Spinal cord (tissue), 10 donors: ENCODE data around the gene GAPDHS. TPM values are rescaled to one million over a fixed set of nuclear protein-coding genes. Genes with fewer than 3 reads are reported as not detected.
A peak's percentile ranks its signal among the peaks of the same experiment; 100 is the strongest.

Experiments
- DNase-seq, 6 donors: peaks; one replicate each; pipeline versions ENCODE4 v3.0.0 to v3.0.0-alpha.2; 2013 to 2015; ENCODE audit warnings: low spot score in 6 of 6, low read depth in 4 of 6
- H3K27ac ChIP-seq: one replicate; pipeline ENCODE4 v1.5.1; 2013; ENCODE audit warnings: low read depth, low read length, control low read depth
- H3K27me3 ChIP-seq: one replicate; pipeline ENCODE4 v1.6.1; 2013; ENCODE audit warnings: low read length; ENCODE audit not compliant: control insufficient read depth, insufficient read depth
- H3K36me3 ChIP-seq: one replicate; pipeline ENCODE4 v1.6.1; 2013; ENCODE audit warnings: low read length; ENCODE audit not compliant: control insufficient read depth, insufficient read depth
- H3K4me1 ChIP-seq: one replicate; pipeline ENCODE4 v1.6.1; 2013; ENCODE audit warnings: low read length; ENCODE audit not compliant: control insufficient read depth, insufficient read depth
- H3K4me3 ChIP-seq: one replicate; pipeline ENCODE4 v1.5.1; 2013; ENCODE audit warnings: low read depth, low read length, control low read depth
- H3K9me3 ChIP-seq: one replicate; pipeline ENCODE4 v1.6.1; 2013; ENCODE audit warnings: low read length; ENCODE audit not compliant: control insufficient read depth, insufficient read depth
- WGBS: methylation state at CpG from one replicate; pipeline ENCODE4 v1.1.5; 2013; ENCODE audit warnings: missing lambda C conversion rate; ENCODE audit not compliant: insufficient coverage; 5-methylcytosine and 5-hydroxymethylcytosine counted together
- polyA plus RNA-seq, 2 donors: library from polyadenylated mRNA; unstranded; fragments of 120-200 nt; gene quantifications; one replicate each; pipeline ENCODE4 v1.2.1, GENCODE V29; 2013; ENCODE audit not compliant: insufficient read length in 2 of 2
- total RNA-seq, 2 donors: library from RNA; depleted of rRNA in 1 of 2; stranded (reverse); fragments of 120-200 nt in 1 of 2; fragments of >200 nt in 1 of 2; gene quantifications; one replicate each; pipeline versions ENCODE4 v1.2.3 to v1.2.4, GENCODE V29; 2013 to 2014
- donor health status: healthy.

Gene GAPDHS
- total and polyA plus RNA-seq, 4 donors: 0.11 TPM; not detected in 3

- H3K27ac ChIP-seq: no peak overlapping the region
- DNase-seq: no peak
- H3K4me3 ChIP-seq: no peak overlapping the region
- H3K9me3 ChIP-seq: peaks cover 4% of the 10 kb centered on the region
- H3K36me3 ChIP-seq: no peaks in the 10 kb centered on the region
- WGBS: 87% methylated on average over 1 of the region's 1 CpG
- no peaks in the 10 kb centered on the region for H3K4me1 ChIP-seq
- H3K27me3 ChIP-seq: no peaks in the 10 kb centered on the region
These were observed 38.2 kb downstream of the GAPDHS start for GRCh38 chr19:35571406-35571965.

- Histone ChIP-seq H3K27me3 (no peaks in the 10 kb centered on the region), H3K4me1 (no peaks in the 10 kb centered on the region), H3K36me3 (no peaks in the 10 kb centered on the region), H3K9me3 (peaks cover 7% of the 10 kb centered on the region), H3K4me3 (no peak overlapping the region), H3K27ac (no peak overlapping the region)
- no peak for DNase-seq
- no CpG with 5 or more reads among the region's 1 CpG for WGBS
These were observed 44.7 kb downstream of the GAPDHS start for GRCh38 chr19:35577918-35578317.

GRCh38 chr19:35578707-35579106 lies 45.5 kb downstream of the GAPDHS start:
- H3K4me3 ChIP-seq: no peak overlapping the region
- H3K9me3 ChIP-seq: peaks cover 7% of the 10 kb centered on the region
- peak in 1 of 6 donors; percentile 32 for DNase-seq
- no peaks in the 10 kb centered on the region for H3K4me1 ChIP-seq
- H3K27ac ChIP-seq: no peak overlapping the region
- no peaks in the 10 kb centered on the region for H3K27me3 ChIP-seq
- no peaks in the 10 kb centered on the region for H3K36me3 ChIP-seq
- WGBS: 71% methylated on average over 6 of the region's 7 CpGs

GRCh38 chr19:35582760-35583159 lies 49.5 kb downstream of the GAPDHS start:
- no peak for DNase-seq
- no peaks in the 10 kb centered on the region for H3K9me3 ChIP-seq
- H3K36me3 ChIP-seq: no peaks in the 10 kb centered on the region
- H3K4me1 ChIP-seq: no peaks in the 10 kb centered on the region
- no peaks in the 10 kb centered on the region for H3K27me3 ChIP-seq
- WGBS: no CpG with 5 or more reads among the region's 1 CpG
- H3K4me3 ChIP-seq: no peak overlapping the region
- no peak overlapping the region for H3K27ac ChIP-seq

- Histone ChIP-seq H3K27ac (no peak within 1 kb of the TSS), H3K4me1 (no peaks in the 10 kb centered on the region), H3K27me3 (no peaks in the 10 kb centered on the region), H3K9me3 (no peaks in the 10 kb centered on the region), H3K36me3 (no peaks in the 10 kb centered on the region), H3K4me3 (no peak within 1 kb of the TSS)
- DNase-seq: peak in 1 of 6 donors; percentile 15
- 43% methylated on average over 5 of the region's 16 CpGs for WGBS
These were observed 52.6 kb downstream of the GAPDHS start, which contains the start of gene PMIS2 for GRCh38 chr19:35585848-35586247. PMIS2 (plus strand) TSS chr19:35586173; CDS start chr19:35586260, 87 bp downstream.

- H3K27me3 ChIP-seq: no peaks in the 10 kb centered on the region
- H3K36me3 ChIP-seq: no peaks in the 10 kb centered on the region
- WGBS: no CpG with 5 or more reads among the region's 1 CpG
- no peaks in the 10 kb centered on the region for H3K4me1 ChIP-seq
- no peak overlapping the region for H3K27ac ChIP-seq
- H3K9me3 ChIP-seq: no peaks in the 10 kb centered on the region
- DNase-seq: no peak
- no peak overlapping the region for H3K4me3 ChIP-seq
These were observed 54.1 kb downstream of the GAPDHS start for GRCh38 chr19:35587321-35587720.

GRCh38 chr19:35590875-35591274 lies 57.6 kb downstream of the GAPDHS start:
- WGBS: 60% methylated on average over 1 of the region's 3 CpGs
- no peaks in the 10 kb centered on the region for H3K27me3 ChIP-seq
- H3K27ac ChIP-seq: no peak overlapping the region

GRCh38 chr19:35592226-35592625 lies 59.0 kb downstream of the GAPDHS start:
- H3K4me1 ChIP-seq: no peaks in the 10 kb centered on the region
- no peak overlapping the region for H3K27ac ChIP-seq
- DNase-seq: peak in 2 of 6 donors; percentile 26 to 47
- H3K27me3 ChIP-seq: no peaks in the 10 kb centered on the region
- no peak overlapping the region for H3K4me3 ChIP-seq
- no peaks in the 10 kb centered on the region for H3K36me3 ChIP-seq
- no peaks in the 10 kb centered on the region for H3K9me3 ChIP-seq
- 18% methylated on average over 5 of the region's 8 CpGs for WGBS

More at GRCh38 chr19:35590875-35591274, 57.6 kb downstream of the GAPDHS start:
- Histone ChIP-seq H3K9me3 (no peaks in the 10 kb centered on the region), H3K36me3 (no peaks in the 10 kb centered on the region), H3K4me3 (no peak overlapping the region), H3K4me1 (no peaks in the 10 kb centered on the region)
- DNase-seq: no peak
